ENCODE measurements around the gene PLAU. TPM values are rescaled to one million over a fixed set of nuclear protein-coding genes. Genes with fewer than 3 reads are reported as not detected.

PLAU gene
- total and polyA plus RNA-seq, 3 donors from 2014 or later: 0.87 to 13.6 (median 1.7) TPM

- no peaks in the 10 kb centered on the region for H3K9me3 ChIP-seq
- 91 to 100% methylated on average over 2 of the region's 2 CpGs for WGBS, 2 donors
- H3K4me3 ChIP-seq: no peak overlapping the region
- peaks cover 12% of the 10 kb centered on the region for H3K4me1 ChIP-seq
- no peaks in the 10 kb centered on the region for H3K27me3 ChIP-seq
- TF ChIP-seq CTCF (IDR thresholded peaks at IDR 0.05): no peak
- TF ChIP-seq POLR2A (IDR thresholded peaks at IDR 0.05): no peak
- no peaks in the 10 kb centered on the region for H3K36me3 ChIP-seq (ENCODE audit: low read depth, missing control alignments)
- no peak for DNase-seq
- no peak overlapping the region for H3K27ac ChIP-seq
- intact Hi-C loops (cut with DNase I; ENCODE audit: low total_unique reads): no loop called here
These were observed 8.6 kb upstream of the PLAU start for GRCh38 chr10:73902351-73902750.

- H3K4me1 ChIP-seq: peaks cover 13% of the 10 kb centered on the region
- H3K4me3 ChIP-seq: no peak overlapping the region
- no peaks in the 10 kb centered on the region for H3K9me3 ChIP-seq
- H3K27ac ChIP-seq: no peak overlapping the region
- H3K27me3 ChIP-seq: no peaks in the 10 kb centered on the region
- no peaks in the 10 kb centered on the region for H3K36me3 ChIP-seq (ENCODE audit: low read depth, missing control alignments)
- WGBS, 2 donors: 83 to 89% methylated on average over 4 of the region's 4 CpGs
- TF ChIP-seq POLR2A (IDR thresholded peaks at IDR 0.05) (no peak), CTCF (IDR thresholded peaks at IDR 0.05) (no peak)
- intact Hi-C loops (cut with DNase I; ENCODE audit: low total_unique reads): no loop called here
- DNase-seq: no peak
These were observed 5.5 kb upstream of the PLAU start for GRCh38 chr10:73905256-73906020.

GRCh38 chr10:73906524-73907447 lies 4.1 kb upstream of the PLAU start:
- Histone ChIP-seq H3K27ac (peak overlapping the region; percentile 48 to 80), H3K4me1 (peaks cover 16% of the 10 kb centered on the region), H3K4me3 (no peak overlapping the region), H3K36me3 (ENCODE audit: low read depth, missing control alignments) (no peaks in the 10 kb centered on the region), H3K27me3 (no peaks in the 10 kb centered on the region), H3K9me3 (no peaks in the 10 kb centered on the region)
- intact Hi-C loops (cut with DNase I; ENCODE audit: low total_unique reads): no loop called here
- no peak for TF ChIP-seq POLR2A (IDR thresholded peaks at IDR 0.05)
- no peak for TF ChIP-seq CTCF (IDR thresholded peaks at IDR 0.05)
- WGBS, 2 donors: 31 to 48% methylated on average over 7 to 8 of the region's 8 CpGs
- DNase-seq: peak; percentile 82

- Histone ChIP-seq H3K36me3 (ENCODE audit: low read depth, missing control alignments) (no peaks in the 10 kb centered on the region), H3K9me3 (no peaks in the 10 kb centered on the region), H3K27ac (no peak overlapping the region), H3K4me1 (peaks cover 16% of the 10 kb centered on the region), H3K4me3 (no peak overlapping the region), H3K27me3 (no peaks in the 10 kb centered on the region)
- WGBS, 2 donors: 79 to 86% methylated on average over 6 of the region's 6 CpGs
- intact Hi-C loops (cut with DNase I; ENCODE audit: low total_unique reads): no loop called here
- TF ChIP-seq CTCF (IDR thresholded peaks at IDR 0.05) (no peak), POLR2A (IDR thresholded peaks at IDR 0.05) (no peak)
- DNase-seq: peak; percentile 29
These were observed 3.0 kb upstream of the PLAU start for GRCh38 chr10:73907841-73908517.

All from testis (tissue), 3 donors.